ENCODE measurements around the gene RBBP7.

DNA sequence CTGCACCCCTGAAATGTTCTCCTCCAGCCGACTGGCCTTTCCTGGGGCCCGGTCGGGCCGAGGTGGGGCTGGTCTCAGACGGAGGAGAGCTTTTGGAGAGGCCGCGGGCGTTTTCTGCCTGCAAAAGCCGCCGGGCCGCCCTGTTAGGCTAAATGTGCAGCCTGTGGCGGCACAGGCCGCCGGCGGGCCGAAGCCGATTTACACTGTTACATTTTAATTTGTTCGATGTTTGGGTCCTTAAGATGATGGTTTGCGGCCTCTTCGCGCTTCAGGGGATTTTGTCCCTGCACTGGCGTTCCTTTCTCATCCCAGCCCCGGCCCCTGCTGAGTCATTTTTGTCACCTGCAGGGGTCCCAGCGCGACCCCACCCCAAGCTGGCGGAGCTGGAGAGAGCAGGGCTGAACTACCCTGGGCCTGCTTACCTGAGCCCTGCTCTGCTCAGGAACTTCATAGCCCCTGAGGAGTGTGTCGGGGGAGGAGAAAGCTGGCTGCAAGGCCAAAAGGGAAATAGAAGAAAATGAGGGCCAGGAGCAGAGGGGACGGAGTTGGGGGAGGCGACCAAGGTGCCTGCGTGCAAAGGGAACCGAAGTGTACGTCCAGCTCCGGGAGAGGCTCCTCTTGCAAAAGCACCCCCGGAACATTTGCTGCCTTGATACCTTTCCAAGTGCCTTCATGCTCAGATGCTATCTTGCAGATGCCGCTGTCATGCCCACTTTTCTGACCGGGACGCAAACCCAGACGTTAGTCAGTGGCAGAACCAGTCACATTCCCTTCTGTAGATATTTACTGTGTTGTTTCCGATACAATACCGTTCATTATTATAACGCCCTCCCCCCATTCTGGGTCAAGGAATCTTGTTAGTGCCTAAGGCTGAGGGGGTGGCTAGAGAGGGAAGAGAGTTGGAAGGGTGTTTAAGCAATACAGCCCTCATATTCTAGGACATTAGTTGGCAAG, 977 bp upstream of the RBBP7 start:
- no peak for TF ChIP-seq YY1 (IDR thresholded peaks at IDR 0.05; ENCODE audit: low read depth, low read length)
- no peak for TF ChIP-seq POLR2A (IDR thresholded peaks at IDR 0.05; ENCODE audit: control extremely low read depth in 1 of 2, low read depth in 2 of 2, low read length in 2 of 2)

Data from H1 (cell line).